GM21360 (cell line): Measurements from ENCODE around the gene YAF2.
"Not testable (repeated sequence)": the region's sequence is repeated elsewhere in the genome, so short reads cannot be mapped to it uniquely, and the experiment has no call there.

Experiments used
- ATAC-seq: cut with Tn5 transposase; IDR thresholded peaks from one replicate; pipeline ENCODE4 v1.9.1; 2021; ENCODE audit warnings: mild to moderate bottlenecking, moderate library complexity; ENCODE audit not compliant: unreplicated experiment

Gene YAF2

GRCh38 chr12:42255221-42255865 is 17.3 kb upstream of the YAF2 start:
- no peak for ATAC-seq

DNA sequence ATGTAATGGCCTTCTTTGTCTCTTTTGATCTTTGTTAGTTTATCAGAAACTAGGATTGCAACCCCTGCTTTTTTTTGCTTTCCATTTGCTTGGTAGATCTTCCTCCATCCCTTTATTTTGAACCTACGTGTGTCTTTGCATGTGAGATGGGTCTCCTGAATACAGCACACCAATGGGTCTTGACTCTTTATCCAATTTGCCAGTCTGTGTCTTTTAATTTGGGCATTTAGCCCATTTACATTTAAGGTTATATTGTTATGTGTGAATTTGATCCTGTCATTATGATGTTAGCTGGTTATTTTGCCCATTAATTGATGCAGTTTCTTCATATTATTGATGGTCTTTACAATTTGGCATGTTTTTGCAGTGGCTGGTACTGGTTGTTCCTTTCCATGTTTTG is 14.6 kb upstream of the YAF2 start:
- ATAC-seq, result not testable (repeated sequence)

- ATAC-seq, result not testable (repeated sequence)
Measured at GRCh38 chr12:42249033-42249432, 11.0 kb upstream of the YAF2 start.

DNA sequence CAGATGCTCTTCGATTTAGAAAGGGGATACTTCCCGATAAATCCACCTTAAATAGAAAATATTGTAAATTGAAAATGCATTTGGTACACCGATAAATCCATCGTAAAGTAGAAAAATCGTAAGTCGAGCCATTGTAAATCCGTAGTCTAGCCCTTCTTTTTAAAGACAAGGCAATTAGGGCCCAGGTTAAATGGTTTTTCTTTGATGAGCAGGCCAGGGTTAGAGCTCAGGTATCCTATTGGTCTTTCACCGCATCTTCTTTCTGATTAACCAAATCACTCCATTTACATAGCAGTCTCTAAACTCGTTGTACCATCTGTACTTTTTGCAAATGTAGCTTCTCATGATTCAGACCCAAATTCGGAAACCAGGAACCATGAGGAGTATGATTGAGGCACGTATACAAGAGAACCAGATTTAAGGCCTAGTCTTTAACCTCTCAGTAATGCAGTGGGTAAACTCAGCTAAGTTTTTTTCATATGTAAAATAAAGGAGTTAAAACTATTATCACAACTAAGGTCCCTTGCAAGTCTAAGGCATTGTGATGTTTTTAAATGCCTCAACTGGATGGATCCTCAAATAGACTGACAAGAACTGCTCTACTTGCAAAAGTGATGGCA is 2.2 kb upstream of the YAF2 start:
- no peak for ATAC-seq

- peak; percentile 32 for ATAC-seq
Measured at GRCh38 chr12:42237853-42238239, 202 bp downstream of the YAF2 start.

DNA sequence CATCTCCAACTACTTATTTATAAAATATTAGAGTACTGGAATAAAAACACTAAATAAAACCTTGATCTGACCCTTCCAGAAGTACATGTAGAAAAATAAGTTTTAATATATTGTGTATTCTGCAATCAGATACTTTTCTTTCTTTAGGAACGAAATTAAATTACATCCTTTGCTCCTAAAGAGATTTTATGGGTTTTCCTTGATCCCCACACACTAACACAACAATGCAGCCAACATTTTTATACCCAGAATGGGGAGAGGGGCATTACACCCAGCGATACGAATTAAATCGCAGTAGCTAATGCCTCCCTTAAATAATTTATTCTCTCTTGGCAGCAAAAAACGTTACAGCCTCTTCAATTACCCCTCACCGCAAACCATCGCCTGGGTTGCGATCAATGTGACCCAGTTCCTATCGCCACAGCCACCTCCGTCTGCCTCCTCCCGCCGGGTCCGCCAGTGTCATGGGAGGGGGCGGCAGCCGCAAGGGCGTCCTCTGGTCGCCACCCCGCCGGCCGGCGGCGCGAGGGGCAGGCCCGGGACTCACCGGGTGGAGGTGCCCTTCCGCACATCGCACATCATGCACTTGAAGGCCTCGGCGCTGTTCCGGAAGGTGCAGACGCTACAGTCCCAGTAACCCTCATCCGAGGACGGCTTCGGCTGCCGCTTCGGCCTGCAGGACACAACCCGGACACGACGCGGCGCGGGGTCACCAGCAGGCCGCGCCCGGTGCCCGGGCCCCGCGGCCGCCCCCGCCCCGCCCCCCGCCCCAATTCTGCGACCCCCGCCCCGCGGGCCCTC is 796 bp downstream of the YAF2 start:
- ATAC-seq, result peak; percentile 73

DNA sequence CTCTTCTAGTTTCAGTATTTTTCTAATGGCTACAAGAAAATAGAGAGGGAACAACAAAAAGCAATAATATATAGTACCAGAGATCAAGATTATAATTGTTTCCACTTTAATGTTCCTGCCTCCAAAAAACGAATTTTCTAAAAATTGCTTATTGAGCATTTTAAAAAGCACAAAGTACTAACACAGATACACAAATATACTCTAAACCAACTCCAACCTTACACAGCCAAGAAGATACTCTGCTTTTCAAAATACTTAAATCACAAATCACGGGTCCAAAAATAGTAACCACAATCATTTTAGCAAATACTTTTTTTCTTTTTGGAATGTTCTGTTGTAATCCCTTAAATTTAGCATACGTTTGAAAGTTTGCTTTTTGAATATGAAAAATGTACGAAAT is 2.0 kb downstream of the YAF2 start:
- ATAC-seq, result no peak

DNA sequence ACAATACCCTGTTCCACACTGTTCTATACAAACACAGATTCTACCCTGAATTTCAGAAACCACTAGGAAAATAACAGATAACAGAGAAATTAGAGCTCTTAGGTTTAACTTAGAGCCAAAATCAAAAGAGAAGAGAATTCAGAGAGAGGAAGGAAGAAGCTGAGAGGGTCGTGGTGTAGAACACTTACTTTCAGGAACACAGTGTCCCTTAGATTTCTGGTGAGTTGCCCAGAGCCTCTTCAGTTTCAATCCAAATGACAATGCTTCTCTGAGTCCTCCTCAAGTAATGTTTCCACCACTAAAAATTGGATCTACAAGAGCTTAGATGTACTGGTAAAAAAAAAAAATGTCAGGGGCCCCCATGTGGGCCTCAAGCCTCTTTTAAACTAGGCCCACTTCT is 2.6 kb downstream of the YAF2 start:
- ATAC-seq, result no peak

- no peak for ATAC-seq
Measured at GRCh38 chr12:42234970-42235369, 3.1 kb downstream of the YAF2 start.

DNA sequence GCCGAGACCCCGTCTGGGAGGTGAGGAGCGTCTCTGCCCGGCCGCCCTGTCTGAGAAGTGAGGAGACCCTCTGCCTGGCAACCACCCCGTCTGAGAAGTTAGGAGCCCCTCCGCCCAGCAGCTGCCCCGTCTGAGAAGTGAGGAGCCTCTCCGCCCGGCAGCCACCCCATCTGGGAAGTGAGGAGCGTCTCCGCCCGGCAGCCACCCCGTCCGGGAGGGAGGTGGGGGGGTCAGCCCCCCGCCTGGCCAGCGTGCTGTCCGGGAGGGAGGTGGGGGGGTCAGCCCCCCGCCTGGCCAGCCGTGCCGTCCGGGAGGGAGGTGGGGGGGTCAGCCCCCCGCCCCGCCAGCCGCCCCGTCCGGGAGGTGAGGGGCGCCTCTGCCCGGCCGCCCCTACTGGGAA is 10.5 kb downstream of the YAF2 start:
- not testable (repeated sequence) for ATAC-seq

- not testable (repeated sequence) for ATAC-seq
Measured at GRCh38 chr12:42224501-42224900, 13.5 kb downstream of the YAF2 start.

GRCh38 chr12:42222724-42223123 is 15.3 kb downstream of the YAF2 start:
- no peak for ATAC-seq

GRCh38 chr12:42221726-42222125 is 16.3 kb downstream of the YAF2 start:
- ATAC-seq, result no peak

DNA sequence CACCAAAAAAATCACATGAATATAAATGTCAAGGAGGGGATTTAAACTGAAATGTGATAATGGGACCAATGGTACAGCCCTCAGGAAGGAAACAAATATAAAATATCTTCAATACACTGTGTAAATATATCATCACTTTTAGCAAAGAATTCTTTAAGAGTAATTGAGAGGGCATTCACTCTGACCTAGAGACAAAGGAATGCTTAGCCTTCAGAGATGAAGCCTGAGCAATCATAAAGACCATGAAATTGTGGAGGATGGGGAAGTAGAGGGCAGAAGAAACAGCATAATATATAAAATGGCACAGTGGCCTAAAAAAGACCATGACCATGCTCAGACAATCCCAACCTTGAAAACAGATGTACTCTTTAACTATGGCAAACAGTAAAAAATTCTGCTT is 20.4 kb downstream of the YAF2 start:
- no peak for ATAC-seq

- ATAC-seq, result no peak
Measured at GRCh38 chr12:42216737-42217136, 21.3 kb downstream of the YAF2 start.

GRCh38 chr12:42215759-42216158 is 22.3 kb downstream of the YAF2 start:
- not testable (repeated sequence) for ATAC-seq

DNA sequence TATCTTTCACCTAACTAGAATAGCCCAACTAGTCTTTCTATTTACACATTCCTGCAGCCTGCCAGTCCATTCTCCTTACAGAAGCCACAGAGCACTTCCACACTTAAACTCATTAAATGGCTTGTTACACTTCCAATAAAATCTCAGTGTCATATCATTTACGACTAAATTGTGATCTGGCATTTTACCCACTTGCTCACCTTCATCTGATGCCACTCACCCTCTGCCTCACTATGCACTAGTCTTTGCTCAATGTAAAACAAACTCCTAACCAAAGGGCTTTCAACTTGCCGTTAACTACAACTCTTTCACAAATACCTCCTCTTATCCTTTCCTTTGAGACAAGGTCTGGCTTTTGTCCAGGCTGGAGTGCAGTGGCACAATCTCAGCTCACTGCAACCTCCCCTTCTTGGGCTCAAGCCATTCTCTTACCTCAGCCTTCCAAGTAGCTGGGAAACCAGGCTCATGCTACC is 24.1 kb downstream of the YAF2 start:
- ATAC-seq, result no peak

DNA sequence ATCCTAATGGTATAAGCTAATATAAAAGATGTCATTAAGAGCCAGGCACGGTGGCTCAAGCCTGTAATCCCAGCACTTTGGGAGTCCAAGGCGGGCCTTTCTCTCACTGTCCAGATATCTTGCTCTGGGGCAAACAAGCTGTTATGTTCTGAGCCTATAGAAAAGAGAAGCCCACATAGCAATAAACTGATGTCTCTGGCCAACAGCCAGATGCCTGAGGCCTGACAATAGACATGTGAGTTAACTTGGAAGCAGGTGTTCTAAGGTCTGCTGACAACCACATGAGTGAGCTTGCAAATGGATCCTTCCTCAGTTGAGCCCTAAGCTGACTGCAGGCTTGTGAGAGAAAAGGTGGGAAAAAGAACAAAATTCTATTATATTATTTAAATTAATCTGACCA is 25.0 kb downstream of the YAF2 start:
- no peak for ATAC-seq

- ATAC-seq, result no peak
Measured at GRCh38 chr12:42208574-42208973, 29.5 kb downstream of the YAF2 start.

- no peak for ATAC-seq
Measured at GRCh38 chr12:42204819-42205218, 33.2 kb downstream of the YAF2 start.

DNA sequence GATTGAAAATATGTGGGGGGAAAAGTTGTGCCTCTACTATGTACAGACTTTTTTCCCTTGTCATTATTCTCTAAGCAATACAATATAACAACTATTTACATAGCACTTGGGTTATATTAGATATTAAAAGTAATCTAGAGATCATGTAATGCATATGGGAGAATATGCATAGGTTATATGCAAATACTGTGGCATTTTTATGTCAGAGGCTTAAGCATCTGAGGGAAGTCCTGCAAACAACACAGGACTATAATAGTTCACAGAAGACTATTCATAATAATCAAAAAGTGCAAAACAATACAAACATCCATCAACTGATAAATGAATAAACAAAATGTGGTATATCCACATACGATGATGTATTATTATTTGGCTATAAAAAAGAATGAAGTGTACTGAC is 33.7 kb downstream of the YAF2 start:
- no peak for ATAC-seq

GRCh38 chr12:42201063-42201462 is 37.0 kb downstream of the YAF2 start:
- ATAC-seq, result no peak
